ENCODE data around the gene CYP20A1. TPM values are rescaled to one million over a fixed set of nuclear protein-coding genes. Genes with fewer than 3 reads are reported as not detected.

Gene CYP20A1
- total RNA-seq, 1 experiment from 2014 or later = 19.8 TPM

DNA sequence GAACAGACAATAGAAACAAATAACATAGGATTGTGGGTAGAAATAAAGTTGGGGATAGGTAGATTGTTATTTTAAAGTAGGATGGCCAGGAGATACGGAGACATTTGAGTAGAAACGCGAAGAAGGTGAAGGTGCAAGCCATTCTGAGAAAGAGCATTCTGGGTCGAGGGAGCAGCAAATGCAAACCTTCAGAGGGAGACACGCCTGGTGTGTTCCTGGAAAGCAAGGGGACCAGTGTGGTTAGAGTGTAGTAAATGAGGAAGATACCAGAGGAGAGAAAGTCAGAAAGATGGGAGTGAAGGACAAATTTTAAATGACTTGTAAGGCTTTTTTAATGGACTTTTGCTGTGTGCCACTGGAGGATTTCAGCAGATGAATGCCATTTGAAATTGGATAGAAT, 1.7 kb downstream of the CYP20A1 start:
- ATAC-seq = no peak
- TF ChIP-seq TCF7L2 (IDR thresholded peaks at IDR 0.05; ENCODE audit: low read depth, low read length) = no peak
- no peak for TF ChIP-seq POLR2AphosphoS5 (IDR thresholded peaks at IDR 0.05; ENCODE audit: low read depth, low read length)
- TF ChIP-seq, protein P1, sequence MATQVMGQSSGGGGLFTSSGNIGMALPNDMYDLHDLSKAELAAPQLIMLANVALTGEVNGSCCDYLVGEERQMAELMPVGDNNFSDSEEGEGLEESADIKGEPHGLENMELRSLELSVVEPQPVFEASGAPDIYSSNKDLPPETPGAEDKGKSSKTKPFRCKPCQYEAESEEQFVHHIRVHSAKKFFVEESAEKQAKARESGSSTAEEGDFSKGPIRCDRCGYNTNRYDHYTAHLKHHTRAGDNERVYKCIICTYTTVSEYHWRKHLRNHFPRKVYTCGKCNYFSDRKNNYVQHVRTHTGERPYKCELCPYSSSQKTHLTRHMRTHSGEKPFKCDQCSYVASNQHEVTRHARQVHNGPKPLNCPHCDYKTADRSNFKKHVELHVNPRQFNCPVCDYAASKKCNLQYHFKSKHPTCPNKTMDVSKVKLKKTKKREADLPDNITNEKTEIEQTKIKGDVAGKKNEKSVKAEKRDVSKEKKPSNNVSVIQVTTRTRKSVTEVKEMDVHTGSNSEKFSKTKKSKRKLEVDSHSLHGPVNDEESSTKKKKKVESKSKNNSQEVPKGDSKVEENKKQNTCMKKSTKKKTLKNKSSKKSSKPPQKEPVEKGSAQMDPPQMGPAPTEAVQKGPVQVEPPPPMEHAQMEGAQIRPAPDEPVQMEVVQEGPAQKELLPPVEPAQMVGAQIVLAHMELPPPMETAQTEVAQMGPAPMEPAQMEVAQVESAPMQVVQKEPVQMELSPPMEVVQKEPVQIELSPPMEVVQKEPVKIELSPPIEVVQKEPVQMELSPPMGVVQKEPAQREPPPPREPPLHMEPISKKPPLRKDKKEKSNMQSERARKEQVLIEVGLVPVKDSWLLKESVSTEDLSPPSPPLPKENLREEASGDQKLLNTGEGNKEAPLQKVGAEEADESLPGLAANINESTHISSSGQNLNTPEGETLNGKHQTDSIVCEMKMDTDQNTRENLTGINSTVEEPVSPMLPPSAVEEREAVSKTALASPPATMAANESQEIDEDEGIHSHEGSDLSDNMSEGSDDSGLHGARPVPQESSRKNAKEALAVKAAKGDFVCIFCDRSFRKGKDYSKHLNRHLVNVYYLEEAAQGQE (IDR thresholded peaks at IDR 0.05; ENCODE audit: insufficient read depth in 1 of 2, low read depth in 2 of 2, low read length in 1 of 2) = no peak
- TF ChIP-seq, protein P2, sequence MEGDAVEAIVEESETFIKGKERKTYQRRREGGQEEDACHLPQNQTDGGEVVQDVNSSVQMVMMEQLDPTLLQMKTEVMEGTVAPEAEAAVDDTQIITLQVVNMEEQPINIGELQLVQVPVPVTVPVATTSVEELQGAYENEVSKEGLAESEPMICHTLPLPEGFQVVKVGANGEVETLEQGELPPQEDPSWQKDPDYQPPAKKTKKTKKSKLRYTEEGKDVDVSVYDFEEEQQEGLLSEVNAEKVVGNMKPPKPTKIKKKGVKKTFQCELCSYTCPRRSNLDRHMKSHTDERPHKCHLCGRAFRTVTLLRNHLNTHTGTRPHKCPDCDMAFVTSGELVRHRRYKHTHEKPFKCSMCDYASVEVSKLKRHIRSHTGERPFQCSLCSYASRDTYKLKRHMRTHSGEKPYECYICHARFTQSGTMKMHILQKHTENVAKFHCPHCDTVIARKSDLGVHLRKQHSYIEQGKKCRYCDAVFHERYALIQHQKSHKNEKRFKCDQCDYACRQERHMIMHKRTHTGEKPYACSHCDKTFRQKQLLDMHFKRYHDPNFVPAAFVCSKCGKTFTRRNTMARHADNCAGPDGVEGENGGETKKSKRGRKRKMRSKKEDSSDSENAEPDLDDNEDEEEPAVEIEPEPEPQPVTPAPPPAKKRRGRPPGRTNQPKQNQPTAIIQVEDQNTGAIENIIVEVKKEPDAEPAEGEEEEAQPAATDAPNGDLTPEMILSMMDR (IDR thresholded peaks at IDR 0.05) = no peak
- no peak for TF ChIP-seq SIN3A (IDR thresholded peaks at IDR 0.05; ENCODE audit: borderline replicate concordance, insufficient read depth, low read depth, low read length)
- Histone ChIP-seq H3K27ac (ENCODE audit: low read length) (peak overlapping the region; percentile 95), H3K4me1 (ENCODE audit: control insufficient read depth, insufficient read depth, low read length) (peaks cover 15% of the 10 kb centered on the region), H3K9me3 (ENCODE audit: control insufficient read depth, insufficient read depth, low read depth, low read length) (no peaks in the 10 kb centered on the region), H3K27me3 (ENCODE audit: control insufficient read depth, insufficient read depth, low read length) (no peaks in the 10 kb centered on the region), H3K36me3 (ENCODE audit: control insufficient read depth, insufficient read depth, low read length) (no peaks in the 10 kb centered on the region; the same call in 1 of the 2 replicates), H3K4me3 (ENCODE audit: low read depth in 2 of 2, low read length in 2 of 2) (peak overlapping the region; percentile 92 to 100)
- CTCF ChIA-PET = no interaction called here
- in situ Hi-C loops (cut with HindIII; ENCODE audit: low pct_unique_long_range_greater_than_20kb, low sequenced_read_pairs) (no loop called here), intact Hi-C loops (cut with micrococcal nuclease; ENCODE audit: unreplicated experiment) (no loop called here)
- BruUV-seq (replicated peaks) = no TSS peak
- DNase-seq (ENCODE audit: low read depth, low spot score) = no peak
- POLR2A ChIA-PET = no interaction called here

DNA sequence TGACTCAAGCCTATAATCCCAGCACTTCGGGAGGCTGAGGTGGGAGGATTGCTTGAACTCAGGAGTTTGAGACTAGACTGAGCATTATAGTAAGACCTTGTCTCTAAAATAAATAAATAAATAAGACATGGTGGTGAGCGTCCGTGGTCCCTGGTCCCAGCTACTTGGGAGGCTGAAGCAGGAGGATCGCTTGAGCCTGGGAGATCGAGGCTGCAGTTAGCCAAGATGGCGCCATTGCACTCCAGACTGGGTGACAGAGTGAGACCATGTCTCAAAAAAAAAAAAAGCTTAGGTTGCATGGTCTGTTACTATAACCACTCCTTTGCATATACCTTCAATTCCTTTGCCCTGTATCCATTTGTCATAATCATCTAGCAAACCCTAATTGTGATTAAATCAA, 3.7 kb downstream of the CYP20A1 start:
- TF ChIP-seq, protein P2 (IDR thresholded peaks at IDR 0.05) = no peak
- TF ChIP-seq POLR2AphosphoS5 (IDR thresholded peaks at IDR 0.05; ENCODE audit: low read depth, low read length) (no peak), TCF7L2 (IDR thresholded peaks at IDR 0.05; ENCODE audit: low read depth, low read length) (no peak), SIN3A (IDR thresholded peaks at IDR 0.05; ENCODE audit: borderline replicate concordance, insufficient read depth, low read depth, low read length) (no peak)
- TF ChIP-seq, protein P1 (IDR thresholded peaks at IDR 0.05; ENCODE audit: insufficient read depth in 1 of 2, low read depth in 2 of 2, low read length in 1 of 2) = no peak
- Histone ChIP-seq H3K36me3 (ENCODE audit: control insufficient read depth, insufficient read depth, low read length) (no peaks in the 10 kb centered on the region; the same call in none of the 2 replicates), H3K4me3 (ENCODE audit: low read depth in 2 of 2, low read length in 2 of 2) (no peak overlapping the region), H3K9me3 (ENCODE audit: control insufficient read depth, insufficient read depth, low read depth, low read length) (no peaks in the 10 kb centered on the region), H3K4me1 (ENCODE audit: control insufficient read depth, insufficient read depth, low read length) (peaks cover 11% of the 10 kb centered on the region), H3K27ac (ENCODE audit: low read length) (no peak overlapping the region), H3K27me3 (ENCODE audit: control insufficient read depth, insufficient read depth, low read length) (no peaks in the 10 kb centered on the region)
- intact Hi-C loops (cut with micrococcal nuclease; ENCODE audit: unreplicated experiment) = no loop called here
- BruUV-seq (replicated peaks) = no TSS peak
- in situ Hi-C loops (cut with HindIII; ENCODE audit: low pct_unique_long_range_greater_than_20kb, low sequenced_read_pairs) = no loop called here
- POLR2A ChIA-PET = interaction anchor here (0.6 kb wide), 1 partner anchor 576 kb away, joined by 3 read pairs; no protein-coding TSS in a partner anchor
- ATAC-seq (no peak), DNase-seq (ENCODE audit: low read depth, low spot score) (no peak)
- CTCF ChIA-PET = no interaction called here
